GM18909 (cell line): ENCODE data around the gene SORCS2.

ENCODE experiments used
- ATAC-seq: cut with Tn5 transposase; IDR thresholded peaks from one replicate; pipeline ENCODE4 v1.9.1; 2021; ENCODE audit warnings: mild to moderate bottlenecking; ENCODE audit not compliant: unreplicated experiment, poor library complexity

SORCS2 gene

DNA sequence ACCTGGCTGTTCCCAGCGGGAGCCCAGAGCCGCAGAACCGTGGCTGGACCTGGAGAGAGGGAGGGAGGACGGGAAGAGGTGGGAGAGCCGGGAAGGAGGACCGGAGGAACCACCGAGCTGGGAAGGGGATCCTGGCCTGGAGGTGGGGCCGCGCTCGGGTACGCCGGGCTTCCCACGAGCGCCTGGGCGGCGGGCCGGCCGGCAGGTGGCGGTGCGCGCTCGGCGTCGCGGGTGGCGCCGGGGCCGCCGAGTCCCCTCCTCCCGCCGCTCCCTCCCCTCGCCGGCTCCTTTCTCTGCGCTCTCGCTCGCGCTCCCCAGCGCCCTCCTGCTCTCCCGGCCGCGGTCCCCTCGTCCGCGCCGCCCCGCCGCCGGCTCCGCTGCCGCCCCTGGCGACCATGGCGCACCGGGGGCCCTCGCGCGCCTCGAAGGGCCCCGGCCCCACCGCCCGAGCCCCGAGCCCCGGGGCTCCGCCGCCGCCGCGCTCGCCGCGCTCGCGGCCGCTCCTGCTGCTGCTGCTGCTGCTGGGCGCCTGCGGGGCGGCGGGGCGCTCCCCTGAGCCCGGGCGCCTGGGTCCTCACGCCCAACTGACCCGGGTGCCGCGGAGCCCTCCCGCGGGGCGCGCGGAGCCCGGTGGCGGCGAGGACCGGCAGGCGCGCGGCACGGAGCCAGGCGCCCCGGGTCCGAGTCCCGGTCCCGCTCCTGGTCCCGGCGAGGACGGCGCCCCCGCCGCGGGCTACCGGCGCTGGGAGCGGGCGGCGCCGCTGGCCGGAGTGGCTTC, at the start of gene SORCS2:
Gene SORCS2, plus strand, starts transcription at position 287 of the 778 bp plus-strand sequence.
- ATAC-seq, result peak; percentile 68

DNA sequence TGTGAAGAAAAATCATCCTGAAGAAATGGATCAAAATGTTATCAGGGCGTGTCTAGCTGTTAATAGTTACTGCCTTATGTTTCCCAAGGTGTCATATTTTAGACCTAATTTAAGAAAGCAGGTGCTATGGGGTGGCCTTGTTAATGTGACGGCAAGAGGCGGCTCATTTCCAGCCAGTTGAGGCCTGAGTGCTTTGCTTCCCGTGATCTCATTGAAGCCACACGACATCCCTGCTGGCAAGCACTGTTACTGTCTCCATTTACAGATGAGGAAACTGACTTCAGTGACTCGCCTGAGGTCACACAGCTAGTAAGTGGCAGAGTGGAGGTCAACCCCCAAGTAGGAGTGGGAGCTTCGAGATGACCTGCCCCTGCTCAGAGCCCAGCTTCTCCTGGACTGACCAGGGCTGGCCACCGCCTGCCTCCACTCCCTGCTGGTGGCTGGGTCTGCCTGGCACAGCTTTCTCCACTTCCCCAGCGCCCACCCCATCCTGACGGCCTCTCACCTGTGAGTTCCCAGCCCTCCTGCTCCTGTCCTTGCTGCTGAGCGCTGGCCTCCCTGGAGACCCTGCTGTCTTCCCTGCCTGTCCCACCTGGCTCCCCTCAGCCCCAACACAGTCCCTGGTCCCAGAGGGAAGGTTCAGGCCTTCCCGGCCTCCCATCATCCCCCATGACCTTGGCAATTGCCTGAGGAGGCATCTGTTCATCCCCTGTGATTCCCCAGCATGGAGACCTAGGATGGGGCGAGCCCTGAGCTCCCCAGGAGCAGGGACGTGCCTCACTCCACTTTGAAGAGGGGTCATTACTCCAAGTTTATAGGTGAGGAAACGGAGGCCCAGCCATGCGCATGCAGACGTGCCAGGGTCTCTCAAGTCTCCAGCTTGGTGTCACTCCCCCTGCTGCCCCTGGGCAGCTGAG, 47.7 kb upstream of the SORCS2 start:
- no peak for ATAC-seq

DNA sequence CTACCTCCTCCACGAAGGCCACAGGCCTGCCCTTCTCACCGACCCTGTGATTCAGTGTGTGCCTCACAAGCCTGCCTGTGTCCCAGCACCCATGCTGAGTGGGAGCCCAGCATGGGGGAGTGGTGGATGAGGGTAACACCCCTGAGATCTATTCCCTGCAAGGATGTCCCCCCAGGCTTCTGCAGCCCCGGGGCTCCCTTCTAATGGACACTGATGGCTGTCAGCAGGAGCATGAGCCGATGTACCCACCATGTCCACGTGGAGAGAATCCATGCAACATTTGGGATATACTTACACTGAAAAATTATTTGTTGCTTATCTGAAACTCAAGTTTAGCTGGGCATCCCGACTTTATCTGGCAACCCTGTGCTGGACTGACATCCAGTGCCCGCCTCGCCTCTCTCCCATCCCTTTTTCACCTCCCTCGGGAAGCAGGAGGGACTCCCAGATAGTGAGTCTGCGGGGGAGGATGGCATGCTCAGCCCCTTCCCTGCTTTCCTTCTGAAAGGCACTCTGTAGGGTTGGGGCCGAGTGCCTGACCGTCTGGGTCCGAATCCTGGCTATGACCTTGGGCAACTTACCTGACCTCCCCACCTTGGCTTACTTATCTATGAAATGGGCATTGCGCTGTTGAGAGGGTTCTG, 46.9 kb upstream of the SORCS2 start:
- no peak for ATAC-seq

DNA sequence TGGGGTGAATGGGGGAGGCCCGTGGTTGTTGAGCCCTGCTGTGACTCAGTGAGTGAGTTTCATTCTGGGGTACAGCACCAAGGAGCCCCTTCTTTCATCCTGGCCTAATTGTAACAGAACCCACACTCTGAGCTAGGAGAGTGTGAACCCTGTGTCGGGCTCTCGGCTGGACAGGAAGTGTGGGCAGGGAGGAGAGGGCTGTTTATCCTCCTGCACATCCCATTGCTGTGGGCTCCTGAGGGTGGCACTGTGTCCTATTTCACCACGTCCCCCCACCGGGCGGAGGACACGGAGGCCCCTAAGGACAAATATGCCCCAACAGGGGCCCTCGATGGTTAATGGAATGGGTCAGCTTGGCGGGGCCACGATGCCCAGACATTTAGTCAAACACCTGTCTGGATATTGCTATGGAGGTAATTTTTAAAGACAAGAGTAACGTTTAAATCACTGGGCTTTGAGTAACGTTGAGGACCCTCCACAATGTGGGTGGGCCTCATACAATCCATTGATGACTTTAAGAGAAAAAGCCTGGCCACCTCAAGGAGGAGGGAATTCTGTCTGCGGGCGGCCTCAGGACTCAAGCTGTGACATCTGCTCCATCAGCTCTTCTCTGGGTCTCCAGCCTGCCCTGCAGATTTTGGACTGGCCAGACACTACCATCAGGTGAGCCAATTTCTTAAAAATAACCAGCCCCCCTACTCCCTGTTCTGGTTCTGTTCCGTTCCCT, 46.1 kb upstream of the SORCS2 start:
- ATAC-seq, result no peak

DNA sequence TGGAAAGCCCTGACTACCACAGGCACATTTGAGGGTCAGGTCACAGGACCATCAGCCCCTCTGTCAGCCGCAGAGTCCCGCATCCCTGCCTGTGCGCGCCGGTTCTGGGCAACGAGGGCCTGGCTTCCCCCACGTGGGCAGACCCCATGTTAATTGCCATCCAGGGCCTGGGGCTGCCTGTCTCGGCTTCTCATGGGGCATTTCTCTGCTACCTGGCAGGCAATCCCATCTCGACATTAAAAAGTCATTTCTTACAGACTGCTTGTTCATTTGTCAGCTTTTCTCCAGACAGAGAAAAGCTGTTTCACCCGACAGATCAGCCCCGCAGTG, 45.6 kb upstream of the SORCS2 start:
- ATAC-seq, result no peak

DNA sequence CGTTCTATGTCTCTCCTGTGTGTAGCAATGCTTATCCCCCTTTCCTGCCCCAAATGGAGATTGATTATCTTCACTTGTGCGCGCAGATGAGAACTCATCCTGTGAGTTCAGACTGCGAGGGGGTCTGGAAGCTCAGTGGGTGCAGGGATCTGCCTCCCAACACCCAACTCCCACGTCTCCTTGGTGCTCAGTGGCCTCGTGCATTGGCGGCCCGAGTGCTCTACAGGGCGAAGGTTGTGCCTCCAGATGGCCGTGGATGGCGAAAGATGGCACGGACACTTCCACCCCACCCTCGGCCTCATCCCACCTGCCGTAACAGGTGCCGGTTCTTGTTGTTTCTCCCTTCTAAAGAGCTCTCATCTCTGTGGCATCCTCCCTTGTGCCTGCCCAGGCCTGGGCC, 45.1 kb upstream of the SORCS2 start:
- no peak for ATAC-seq

DNA sequence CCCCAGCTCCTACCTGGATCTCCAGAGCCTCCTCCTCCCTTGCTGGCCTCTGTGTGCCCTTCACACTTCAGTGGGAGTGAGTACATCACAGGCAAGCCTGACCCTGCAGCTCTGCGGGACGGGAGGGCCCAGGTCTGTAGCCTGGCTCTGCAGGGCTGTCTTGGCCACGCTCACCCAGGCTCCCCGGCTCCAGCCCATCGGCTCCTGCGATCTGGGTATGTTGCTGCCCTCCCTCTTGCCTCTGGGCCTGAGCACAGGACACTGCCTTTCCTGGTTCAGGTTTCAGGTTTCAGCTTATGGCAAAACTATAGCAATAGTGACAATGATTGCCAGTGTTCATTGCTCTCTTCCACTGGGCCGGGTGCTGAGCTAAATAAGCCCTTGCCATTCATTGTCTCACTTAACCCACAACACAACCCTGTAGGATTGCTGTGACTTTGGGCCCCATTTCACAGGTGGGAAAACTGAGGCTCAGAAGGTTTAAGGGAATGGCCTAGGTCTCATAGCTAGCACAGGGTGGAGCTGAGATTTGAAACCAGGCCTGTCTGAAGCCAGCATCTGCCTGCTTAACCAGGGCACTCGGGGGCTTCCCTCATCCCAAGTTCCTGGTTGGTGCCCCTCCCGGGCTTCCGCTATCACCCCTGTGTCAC, 44.6 kb upstream of the SORCS2 start:
- ATAC-seq, result no peak

DNA sequence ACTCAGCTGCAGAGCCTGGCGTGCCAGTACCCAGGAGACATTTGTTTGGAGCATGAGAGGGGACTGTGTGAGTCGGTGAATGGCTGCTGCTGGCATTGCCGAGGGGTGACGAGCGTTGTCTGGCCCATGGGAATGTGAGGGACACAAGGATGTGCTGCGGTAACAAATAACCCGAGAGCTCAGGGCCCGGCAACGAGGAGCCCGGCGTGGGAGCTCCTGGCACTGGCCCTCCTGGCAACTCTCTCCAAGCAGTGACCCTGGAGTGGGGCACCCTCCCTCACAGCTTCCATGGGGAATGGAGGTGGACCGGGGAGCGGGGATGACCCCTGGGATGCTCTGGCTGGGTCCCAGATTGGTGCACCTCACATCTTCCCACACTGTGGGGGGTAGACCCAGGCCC, 44.0 kb upstream of the SORCS2 start:
- no peak for ATAC-seq

DNA sequence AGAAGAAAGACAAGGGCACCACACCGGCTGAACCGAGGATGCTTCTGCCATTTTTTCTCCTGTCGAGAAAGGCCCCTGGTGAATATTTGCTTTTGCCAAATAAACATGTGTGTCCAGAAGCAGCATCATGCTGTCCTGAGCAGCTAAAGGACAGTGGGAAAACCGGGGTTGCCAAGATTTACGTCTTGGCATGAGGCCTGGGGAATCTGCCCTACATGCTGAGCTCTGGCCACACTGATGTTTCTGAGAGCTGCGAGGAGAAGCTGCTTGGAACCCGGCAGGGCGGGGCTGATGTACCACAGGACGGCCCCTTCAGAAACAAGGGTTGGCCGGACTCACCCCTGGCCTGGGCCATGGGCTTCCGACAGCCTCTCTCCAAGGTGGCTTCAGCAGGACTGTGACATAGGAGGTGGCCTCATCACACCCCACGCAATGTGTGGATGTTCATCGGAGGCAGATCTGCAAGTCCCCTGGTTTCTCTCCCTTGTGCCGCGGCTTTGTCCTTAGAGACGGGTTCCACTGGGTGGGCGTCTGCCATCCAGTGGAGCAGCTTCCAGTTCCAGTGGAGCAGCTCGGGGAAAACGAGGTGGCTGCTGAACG, 42.2 kb upstream of the SORCS2 start:
- ATAC-seq, result no peak

DNA sequence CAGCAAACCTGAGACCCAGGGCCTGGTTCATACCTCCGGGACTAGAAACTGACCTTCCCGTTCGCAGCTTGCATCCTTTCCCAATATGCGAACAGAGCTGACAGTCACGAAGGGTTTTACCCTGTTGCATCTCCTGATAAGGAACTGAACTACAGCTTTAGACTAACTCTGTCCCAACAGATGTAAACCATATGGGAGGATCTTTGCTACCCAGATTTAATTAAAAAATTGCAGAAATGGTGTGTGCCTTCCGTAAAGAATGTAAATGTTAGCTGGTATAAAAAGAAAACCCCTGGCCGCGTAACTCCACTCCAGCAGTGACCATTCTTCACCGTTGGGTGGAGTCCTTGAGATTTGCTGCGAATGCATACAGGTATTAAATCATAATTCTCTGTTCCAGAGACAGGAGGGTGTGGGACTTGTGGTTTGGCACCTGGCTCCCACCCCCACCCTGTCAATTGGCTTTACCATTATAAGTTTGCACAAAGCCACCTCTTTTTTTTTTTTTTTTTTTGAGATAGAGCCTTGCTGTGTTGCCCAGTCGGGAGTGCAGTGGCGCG, 40.6 kb upstream of the SORCS2 start:
- ATAC-seq, result no peak

DNA sequence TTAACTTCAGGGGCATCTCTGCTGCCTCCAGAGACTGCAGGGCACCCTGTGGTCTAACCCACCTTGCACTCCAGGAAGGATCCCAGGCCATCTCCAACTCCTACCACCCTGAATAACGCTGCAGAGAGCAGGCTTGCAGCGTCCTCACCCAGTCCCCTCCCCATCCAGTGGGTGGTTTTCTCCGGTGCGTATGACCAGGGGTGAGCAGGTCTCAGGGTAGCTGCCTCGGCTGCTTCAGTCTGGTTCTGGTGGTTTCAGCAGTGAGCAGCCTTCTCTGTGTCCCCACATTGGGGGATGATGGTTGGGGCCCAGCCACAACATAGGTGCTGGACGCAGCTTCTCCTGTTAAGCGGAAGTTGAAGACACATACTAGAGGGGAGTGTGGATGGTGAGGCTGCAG, 38.6 kb upstream of the SORCS2 start:
- ATAC-seq, result no peak

DNA sequence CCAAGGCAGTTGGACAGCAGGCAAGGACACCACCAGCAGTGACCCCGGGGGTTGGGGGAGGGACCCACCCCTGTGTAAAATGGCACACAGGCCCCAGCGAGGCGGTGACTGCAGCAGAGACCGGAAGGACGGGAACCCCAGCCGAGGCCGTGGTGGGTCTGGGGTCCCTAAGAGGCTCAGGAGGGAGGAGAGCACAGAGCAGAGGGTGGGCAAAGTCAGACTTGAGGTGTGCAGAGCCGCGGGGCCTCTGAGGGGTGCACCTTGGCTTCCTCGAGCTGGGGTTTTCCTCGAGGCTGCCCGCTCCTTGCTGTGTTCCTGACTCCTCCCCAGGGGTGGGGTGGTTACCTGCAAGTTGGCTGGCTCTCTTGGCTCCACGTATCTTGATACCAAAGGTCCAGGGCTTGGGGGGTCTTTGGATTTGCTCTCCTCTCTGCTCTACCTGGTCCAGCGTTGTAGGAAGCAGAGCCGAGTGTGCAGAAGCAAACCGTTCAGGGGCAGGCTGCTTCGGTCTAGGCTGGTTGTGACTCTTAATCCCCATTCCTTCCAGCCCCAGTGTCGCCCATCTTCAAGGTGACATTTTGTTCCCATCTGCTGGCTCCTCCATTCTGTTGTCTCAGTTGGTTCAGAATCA, 37.9 kb upstream of the SORCS2 start:
- ATAC-seq, result no peak

DNA sequence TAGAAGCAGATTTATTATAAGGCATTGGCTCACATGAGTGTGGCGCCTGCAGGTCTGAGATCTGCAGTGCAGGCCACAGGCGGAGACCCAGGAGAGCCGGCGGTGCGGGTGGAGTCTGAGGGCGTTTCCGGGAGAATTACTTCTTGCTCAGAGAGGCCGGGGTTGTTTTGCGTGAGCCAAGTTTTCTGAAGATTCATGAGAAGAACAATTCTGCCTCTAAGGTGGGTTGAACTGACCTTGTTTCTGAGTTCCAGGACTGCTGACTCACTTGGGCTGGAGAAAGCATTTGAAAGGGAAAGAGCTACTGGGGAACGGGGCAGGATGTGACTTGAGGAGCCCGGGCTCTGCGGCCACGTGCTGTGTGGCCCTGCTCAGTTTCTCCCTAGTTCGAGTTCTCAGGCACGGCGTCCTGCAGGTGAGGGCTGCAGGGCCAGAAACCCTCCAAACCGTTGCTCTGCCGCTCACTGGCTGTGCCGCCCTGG, 36.7 kb upstream of the SORCS2 start:
- ATAC-seq, result no peak

DNA sequence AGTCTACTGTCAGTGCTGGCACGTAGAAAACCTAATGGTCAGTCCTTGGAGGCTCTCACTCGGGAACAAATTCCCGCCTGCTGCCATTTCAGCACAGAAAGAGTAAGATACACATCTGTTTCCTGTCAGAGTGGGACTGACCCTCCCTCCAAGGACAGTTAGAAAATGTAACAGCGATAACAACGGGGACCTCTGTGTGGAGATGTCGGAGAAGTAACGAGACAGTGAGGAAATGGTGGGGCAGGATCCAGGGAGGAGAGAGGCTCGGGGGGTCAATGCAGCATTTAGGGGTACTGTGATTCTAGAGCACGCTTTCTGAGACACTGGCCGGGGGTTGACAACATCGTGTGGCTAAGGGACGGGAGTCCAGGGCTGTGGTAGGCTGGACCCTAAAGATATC, 36.0 kb upstream of the SORCS2 start:
- no peak for ATAC-seq

DNA sequence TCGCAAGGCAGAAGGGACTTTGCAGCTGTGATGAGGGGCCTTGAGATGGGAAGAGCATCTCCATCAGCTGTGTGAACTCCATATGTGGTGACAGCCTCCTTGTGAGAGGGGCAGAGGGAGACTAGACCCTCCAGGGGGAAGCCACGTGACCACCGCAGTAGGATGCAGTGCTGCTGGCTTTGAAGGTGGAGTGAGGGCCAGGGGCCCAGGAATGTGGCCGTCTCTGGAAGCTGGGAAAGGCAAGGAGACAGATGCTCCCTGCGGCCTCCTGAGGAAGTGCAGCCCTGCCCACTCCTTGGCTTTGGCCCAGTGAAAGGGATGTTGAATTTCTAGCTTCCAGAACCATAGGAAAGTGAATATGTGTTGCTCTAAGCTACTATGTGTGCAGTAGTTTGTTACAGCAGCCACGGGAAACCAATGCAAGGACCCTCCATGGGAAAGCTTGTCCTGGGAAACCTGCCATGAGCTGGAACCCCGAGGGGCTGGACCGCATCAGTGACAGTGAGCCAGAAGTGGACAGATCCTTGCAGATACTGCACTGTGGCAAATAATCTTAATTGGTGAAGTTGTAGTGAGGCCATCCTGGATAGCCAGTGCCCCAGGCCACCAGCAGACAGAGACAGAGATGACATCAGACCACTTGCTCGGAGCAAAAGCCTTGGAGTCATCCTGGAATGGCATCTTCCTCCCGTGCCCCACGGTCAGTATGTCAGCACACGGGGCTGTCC, 35.4 kb upstream of the SORCS2 start:
- ATAC-seq, result no peak

DNA sequence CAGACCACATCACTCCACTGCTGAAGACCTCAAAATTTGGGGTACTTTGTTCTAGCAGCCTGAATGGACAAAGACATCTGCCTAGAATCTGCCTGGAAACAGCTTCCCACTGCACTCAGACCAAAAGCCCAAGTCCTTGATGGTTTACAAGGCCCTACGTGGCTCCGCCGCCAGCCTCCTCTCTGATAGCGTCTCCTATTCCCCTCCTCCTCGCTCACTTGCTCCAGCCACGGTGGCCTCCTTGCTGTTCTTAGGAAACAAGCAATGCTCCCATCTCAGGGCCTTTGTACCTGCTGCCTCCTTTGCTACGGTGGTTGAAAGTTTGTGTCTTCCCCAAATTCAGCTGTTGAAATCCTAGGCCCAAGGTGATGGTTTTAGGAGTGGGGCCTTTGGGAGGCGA, 34.7 kb upstream of the SORCS2 start:
- ATAC-seq, result no peak

DNA sequence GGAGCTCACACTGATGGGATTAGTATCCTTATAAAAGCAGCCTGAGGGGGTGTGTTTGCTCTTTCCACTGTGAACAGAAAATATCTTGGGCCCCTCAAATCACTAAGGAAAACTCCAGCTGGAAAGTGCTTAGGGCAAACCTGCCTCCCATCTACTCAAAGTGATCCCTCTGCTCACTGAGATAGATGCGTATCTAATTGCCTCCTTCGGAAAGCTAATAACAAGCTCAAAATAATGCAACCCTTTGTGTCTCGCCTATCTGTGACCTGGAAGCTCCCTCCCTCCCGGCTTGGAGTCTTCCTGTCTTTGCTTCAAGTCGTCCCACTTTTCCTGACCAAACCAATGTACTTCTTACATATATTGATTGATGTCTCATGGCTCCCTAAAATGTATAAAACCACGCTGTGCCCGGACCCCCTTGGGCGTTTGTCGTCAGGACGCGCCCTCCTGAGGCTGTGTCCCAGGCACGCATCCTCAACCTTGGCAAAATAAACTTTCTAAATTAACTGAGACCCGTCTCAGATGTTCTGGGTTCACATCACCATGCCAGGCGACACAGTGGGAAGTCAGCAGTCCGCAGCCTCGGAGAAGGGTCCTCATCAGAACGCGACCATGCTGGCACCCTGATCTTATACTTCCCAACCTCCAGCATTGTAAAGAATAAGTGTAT, 34.1 kb upstream of the SORCS2 start:
- ATAC-seq, result no peak

DNA sequence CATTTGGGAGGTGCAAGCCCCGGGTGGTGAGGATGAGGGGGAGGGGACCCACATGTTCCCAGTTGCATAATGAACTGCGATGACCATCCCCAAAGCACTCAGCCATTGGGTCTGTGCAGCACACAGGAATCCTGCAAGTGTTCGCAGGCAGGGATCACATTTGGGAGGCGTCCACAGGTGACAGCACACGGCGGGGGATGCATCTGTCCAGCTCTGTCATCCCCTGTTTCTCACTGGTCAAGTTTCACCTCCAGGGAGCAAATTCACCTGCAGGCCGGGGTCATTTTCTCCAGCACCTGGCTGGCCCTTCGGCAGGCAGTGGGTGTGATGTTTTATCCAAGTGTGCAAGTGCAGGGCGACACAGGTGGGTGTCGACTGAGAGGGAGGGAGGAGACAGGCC, 33.3 kb upstream of the SORCS2 start:
- no peak for ATAC-seq
